AG10803 (cell line): Measurements from ENCODE around the gene VPS37D.

Experiments
- DNase-seq: peaks from one replicate; pipeline ENCODE4 v3.0.0; 2010; ENCODE audit warnings: low read depth
- H3K4me3 ChIP-seq: 2 replicates; pipeline ENCODE4 v1.5.1; 2011; ENCODE audit warnings: mild to moderate bottlenecking, low read length, control low read depth
- TF ChIP-seq, protein P1 (sequence below): conservative IDR thresholded peaks from 2 replicates; pipeline ENCODE4 v1.5.1; 2011; ENCODE audit warnings: mild to moderate bottlenecking, low read length, control low read depth, inconsistent platforms

The VPS37D gene

DNA sequence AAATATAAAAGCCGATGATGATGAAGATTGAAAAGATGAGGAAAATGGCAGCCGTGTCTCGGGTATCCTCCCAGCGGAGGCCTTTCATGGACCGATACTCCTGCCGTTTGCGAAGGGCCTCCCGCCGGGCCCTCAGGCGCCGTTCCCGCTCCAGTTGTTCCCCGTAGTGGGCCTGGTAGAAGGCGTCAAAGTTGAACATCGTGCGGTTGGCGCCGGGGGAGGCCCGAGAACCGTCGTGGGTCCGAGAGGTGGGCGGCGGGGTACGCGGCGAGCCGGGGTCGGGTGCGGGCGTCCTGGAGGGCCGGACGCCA is 15.1 kb downstream of the VPS37D start:
- peak overlapping the region; percentile 95 for H3K4me3 ChIP-seq
- DNase-seq, result no peak
- TF ChIP-seq, protein P1, sequence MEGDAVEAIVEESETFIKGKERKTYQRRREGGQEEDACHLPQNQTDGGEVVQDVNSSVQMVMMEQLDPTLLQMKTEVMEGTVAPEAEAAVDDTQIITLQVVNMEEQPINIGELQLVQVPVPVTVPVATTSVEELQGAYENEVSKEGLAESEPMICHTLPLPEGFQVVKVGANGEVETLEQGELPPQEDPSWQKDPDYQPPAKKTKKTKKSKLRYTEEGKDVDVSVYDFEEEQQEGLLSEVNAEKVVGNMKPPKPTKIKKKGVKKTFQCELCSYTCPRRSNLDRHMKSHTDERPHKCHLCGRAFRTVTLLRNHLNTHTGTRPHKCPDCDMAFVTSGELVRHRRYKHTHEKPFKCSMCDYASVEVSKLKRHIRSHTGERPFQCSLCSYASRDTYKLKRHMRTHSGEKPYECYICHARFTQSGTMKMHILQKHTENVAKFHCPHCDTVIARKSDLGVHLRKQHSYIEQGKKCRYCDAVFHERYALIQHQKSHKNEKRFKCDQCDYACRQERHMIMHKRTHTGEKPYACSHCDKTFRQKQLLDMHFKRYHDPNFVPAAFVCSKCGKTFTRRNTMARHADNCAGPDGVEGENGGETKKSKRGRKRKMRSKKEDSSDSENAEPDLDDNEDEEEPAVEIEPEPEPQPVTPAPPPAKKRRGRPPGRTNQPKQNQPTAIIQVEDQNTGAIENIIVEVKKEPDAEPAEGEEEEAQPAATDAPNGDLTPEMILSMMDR, result no peak

DNA sequence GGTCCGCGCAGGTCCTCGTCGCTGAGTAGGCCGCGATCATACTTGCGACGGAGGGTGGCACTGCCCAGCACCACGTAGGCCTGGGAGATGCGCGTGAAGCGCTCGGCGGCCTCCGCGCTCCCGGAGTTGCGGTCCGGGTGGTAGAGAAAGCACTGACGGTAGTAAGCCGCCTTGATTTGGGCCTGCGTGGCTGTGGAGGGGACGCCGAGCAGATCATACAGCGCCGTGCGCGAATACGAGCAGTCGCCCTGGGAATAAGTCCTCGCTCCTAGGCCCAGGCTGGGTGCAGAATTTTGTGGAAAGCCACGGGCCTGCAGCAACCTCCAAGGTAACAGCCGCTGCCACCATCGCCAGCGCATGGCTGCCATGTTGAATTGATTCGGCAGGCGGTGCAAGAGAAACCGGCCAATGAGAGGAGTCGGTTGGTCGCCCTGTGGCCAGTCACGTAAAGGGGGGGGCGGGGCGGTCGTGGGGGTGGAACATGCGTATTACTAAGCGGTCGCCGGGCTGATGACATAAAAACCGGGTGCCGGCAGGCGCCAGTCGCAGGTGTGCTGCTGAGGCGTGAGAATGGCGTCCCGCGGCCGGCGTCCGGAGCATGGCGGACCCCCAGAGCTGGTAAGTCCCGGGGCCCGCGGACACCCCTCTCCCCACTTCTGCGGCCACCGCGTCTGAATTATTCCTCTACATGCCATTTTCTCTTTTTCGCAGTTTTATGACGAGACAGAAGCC is 15.6 kb downstream of the VPS37D start, which contains the start of the genes BUD23 and DNAJC30:
TSS of gene BUD23 (plus strand) at position 542 of the 732 bp plus-strand sequence. CDS start at position 571, 29 bp downstream.
TSS of gene DNAJC30 (minus strand) at position 398 of the 732 bp plus-strand sequence. CDS start at position 368, 30 bp downstream.
- H3K4me3 ChIP-seq, result peak within 1 kb of the TSS; percentile 95
- TF ChIP-seq, protein P1, result no peak
- DNase-seq, result peak; percentile 95

DNA sequence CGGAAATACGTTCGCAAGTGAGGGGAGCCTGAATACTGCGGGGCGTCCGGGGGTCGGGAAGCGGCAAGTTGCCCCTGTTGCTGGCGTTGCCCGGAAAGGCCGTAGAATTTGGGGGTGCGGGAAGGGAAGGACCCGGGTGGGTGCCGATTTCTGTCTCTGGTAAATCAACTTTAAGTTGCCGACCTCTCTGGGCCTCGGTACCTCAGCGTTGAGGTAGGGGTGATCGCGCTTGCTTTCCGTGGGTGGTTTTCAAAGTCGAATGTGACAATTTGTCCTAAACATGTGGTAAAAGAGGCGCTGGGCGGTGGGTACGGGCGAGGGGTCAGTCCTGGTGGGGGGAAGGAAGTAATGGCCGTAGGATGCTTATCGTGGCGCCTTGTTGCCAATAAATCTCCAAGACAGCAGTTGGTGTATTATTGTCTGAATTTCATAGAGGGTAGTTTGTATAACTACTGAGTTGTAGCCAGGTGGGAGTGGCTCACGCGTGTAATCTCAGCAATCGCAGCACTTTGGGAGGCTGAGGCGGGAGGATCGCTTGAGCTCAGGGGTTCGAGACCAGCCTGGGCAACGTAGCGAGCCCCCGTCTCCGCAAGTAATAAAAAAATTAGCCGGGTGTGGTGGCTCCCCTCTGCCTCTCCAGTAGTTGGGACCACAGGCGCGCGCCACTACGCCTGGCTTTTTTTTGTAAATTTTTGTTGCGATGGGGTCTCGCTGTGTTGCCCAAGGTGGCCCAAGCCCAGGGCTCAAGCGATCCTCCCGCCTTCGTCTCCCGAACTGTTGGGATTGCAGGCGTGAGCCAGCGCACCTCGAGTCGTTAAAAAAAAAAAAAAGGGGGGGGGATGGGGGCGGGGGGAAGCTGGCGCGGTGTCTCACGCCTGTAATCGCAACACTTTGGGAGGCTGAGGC is 16.4 kb downstream of the VPS37D start:
- TF ChIP-seq, protein P1, result no peak
- DNase-seq, result no peak
- peak overlapping the region; percentile 95 for H3K4me3 ChIP-seq

DNA sequence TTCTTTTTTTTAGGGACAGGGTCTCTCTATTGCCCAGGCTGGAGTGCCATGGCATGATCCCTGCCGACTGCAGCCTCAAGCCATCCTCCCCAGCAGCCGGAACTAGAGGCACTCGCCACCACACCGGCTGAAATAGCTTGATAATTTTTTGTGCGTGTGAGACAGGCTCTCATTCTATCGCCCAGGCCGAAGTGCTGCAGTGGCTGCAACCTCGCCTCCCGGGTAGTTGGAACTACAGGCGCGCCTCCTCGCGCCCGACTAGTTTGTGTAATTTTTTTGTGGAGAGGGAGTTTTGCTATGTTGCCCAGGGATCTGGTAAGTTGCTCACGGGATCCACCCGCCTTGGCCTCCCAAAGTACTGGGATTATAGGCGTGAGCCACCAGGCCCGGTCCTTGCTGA is 17.7 kb downstream of the VPS37D start:
- no peak overlapping the region for H3K4me3 ChIP-seq
- DNase-seq, result no peak
- TF ChIP-seq, protein P1, result no peak

DNA sequence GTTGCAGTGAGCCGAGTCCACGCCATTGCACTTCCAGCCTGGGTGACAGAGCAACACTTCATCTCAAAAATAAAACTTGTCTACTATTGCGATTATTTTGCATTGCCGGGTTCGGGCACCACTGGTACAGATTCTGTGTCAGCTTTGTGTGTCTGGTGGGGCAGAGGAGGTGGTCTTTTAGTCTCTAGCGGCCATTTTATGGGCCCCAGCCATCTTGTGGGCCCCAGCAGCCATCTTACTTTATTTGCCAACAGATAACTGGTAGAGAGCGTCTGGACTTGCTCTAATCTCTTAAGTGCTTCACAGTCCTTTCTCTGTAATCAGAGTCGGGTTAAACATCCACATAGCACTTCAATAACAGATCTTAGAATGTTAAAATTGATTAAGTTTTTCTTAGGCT is 20.7 kb downstream of the VPS37D start:
- TF ChIP-seq, protein P1, result no peak
- DNase-seq, result no peak
- H3K4me3 ChIP-seq, result no peak overlapping the region

DNA sequence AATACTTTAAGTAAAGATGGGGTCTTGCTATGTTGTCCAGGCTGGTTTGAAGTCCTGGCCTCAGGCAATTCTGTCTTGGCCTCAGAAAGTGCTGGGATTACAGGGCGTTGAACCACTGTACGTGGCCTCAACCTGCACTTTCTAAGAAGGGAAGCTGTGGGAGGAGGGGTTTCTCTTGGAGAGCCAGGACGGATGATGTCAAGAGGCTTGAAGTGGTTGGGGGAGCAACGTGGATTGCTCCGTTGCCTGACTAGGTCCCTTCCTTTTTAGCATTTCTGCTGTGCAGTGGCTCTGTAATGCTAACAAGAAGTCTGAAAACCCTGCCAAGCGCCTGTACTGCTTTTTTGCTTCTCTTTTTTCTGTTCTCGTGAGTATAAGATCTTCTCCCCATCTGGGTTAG is 23.0 kb downstream of the VPS37D start:
- no peak for DNase-seq
- TF ChIP-seq, protein P1, result no peak

More for the DNA sequence above, 23.0 kb downstream of the VPS37D start:
- H3K4me3 ChIP-seq, result no peak overlapping the region
